HUES6 (cell line): ENCODE results near the gene NPEPL1.

Experiments
- H3K27ac ChIP-seq: 2 replicates; pipeline ENCODE4 v1.7.0; 2013; ENCODE audit warnings: low read depth, mild to moderate bottlenecking, low read length, inconsistent platforms
- H3K27me3 ChIP-seq: 2 replicates; pipeline ENCODE4 v1.6.1; 2013; ENCODE audit warnings: low read length; ENCODE audit not compliant: control insufficient read depth, insufficient read depth
- H3K36me3 ChIP-seq: 2 replicates; pipeline ENCODE4 v1.6.1; 2013; ENCODE audit warnings: low read length; ENCODE audit not compliant: control insufficient read depth, insufficient read depth
- H3K4me1 ChIP-seq: 2 replicates; pipeline ENCODE4 v1.6.1; 2013; ENCODE audit warnings: low read length; ENCODE audit not compliant: control insufficient read depth, insufficient read depth
- H3K4me3 ChIP-seq: 2 replicates; pipeline ENCODE4 v1.5.1; 2013; ENCODE audit warnings: low read depth, low read length
- H3K9ac ChIP-seq: one replicate; pipeline ENCODE4 v1.6.1; 2013; ENCODE audit warnings: mild to moderate bottlenecking, low read length
- H3K9me3 ChIP-seq: 2 replicates; pipeline ENCODE4 v1.6.1; 2013; ENCODE audit warnings: low read depth, low read length; ENCODE audit not compliant: control insufficient read depth, insufficient read depth

NPEPL1 gene

GRCh38 chr20:58715801-58716475 is 23.3 kb downstream of the NPEPL1 start:
- Histone ChIP-seq H3K27ac (0 out of 2 replicates have a peak overlapping the region, but pooled peaks have one; percentile 1), H3K36me3 (no peaks in the 10 kb centered on the region), H3K9ac (no peak overlapping the region), H3K4me3 (no peak overlapping the region), H3K4me1 (no peaks in the 10 kb centered on the region), H3K9me3 (no peaks in the 10 kb centered on the region), H3K27me3 (no peaks in the 10 kb centered on the region)

GRCh38 chr20:58716476-58717277 is 24.1 kb downstream of the NPEPL1 start:
- Histone ChIP-seq H3K27me3 (no peaks in the 10 kb centered on the region), H3K9me3 (no peaks in the 10 kb centered on the region), H3K4me1 (no peaks in the 10 kb centered on the region), H3K36me3 (no peaks in the 10 kb centered on the region), H3K9ac (no peak overlapping the region), H3K4me3 (no peak overlapping the region), H3K27ac (no peak overlapping the region)

- H3K4me3 ChIP-seq: no peak overlapping the region
- no peaks in the 10 kb centered on the region for H3K9me3 ChIP-seq
- no peak overlapping the region for H3K9ac ChIP-seq
- H3K27me3 ChIP-seq: no peaks in the 10 kb centered on the region
- H3K27ac ChIP-seq: no peak overlapping the region
- no peaks in the 10 kb centered on the region for H3K4me1 ChIP-seq
- H3K36me3 ChIP-seq: no peaks in the 10 kb centered on the region
Observed at GRCh38 chr20:58717278-58718091, 24.9 kb downstream of the NPEPL1 start.

- no peaks in the 10 kb centered on the region for H3K27me3 ChIP-seq
- no peak overlapping the region for H3K27ac ChIP-seq
- no peak overlapping the region for H3K4me3 ChIP-seq
- no peak overlapping the region for H3K9ac ChIP-seq
- no peaks in the 10 kb centered on the region for H3K4me1 ChIP-seq
- H3K36me3 ChIP-seq: no peaks in the 10 kb centered on the region
- H3K9me3 ChIP-seq: no peaks in the 10 kb centered on the region
Observed at GRCh38 chr20:58718121-58718563, 25.5 kb downstream of the NPEPL1 start.

- Histone ChIP-seq H3K36me3 (no peaks in the 10 kb centered on the region), H3K9ac (no peak overlapping the region), H3K4me3 (no peak overlapping the region), H3K27me3 (peaks cover 3% of the 10 kb centered on the region; the same call in 1 of the 2 replicates), H3K27ac (no peak overlapping the region), H3K4me1 (no peaks in the 10 kb centered on the region), H3K9me3 (no peaks in the 10 kb centered on the region)
Observed at GRCh38 chr20:58718729-58719128, 26.1 kb downstream of the NPEPL1 start.

- no peaks in the 10 kb centered on the region for H3K9me3 ChIP-seq
- no peak overlapping the region for H3K4me3 ChIP-seq
- no peak overlapping the region for H3K9ac ChIP-seq
- no peaks in the 10 kb centered on the region for H3K36me3 ChIP-seq
- no peaks in the 10 kb centered on the region for H3K4me1 ChIP-seq
- H3K27ac ChIP-seq: no peak overlapping the region
- peaks cover 3% of the 10 kb centered on the region; the same call in 1 of the 2 replicates for H3K27me3 ChIP-seq
Observed at GRCh38 chr20:58719258-58719657, 26.7 kb downstream of the NPEPL1 start.

- Histone ChIP-seq H3K9ac (no peak overlapping the region), H3K4me3 (no peak overlapping the region), H3K27ac (no peak overlapping the region), H3K9me3 (no peaks in the 10 kb centered on the region), H3K36me3 (no peaks in the 10 kb centered on the region), H3K27me3 (peaks cover 3% of the 10 kb centered on the region; the same call in 1 of the 2 replicates), H3K4me1 (no peaks in the 10 kb centered on the region)
Observed at GRCh38 chr20:58719971-58720371, 27.4 kb downstream of the NPEPL1 start.

GRCh38 chr20:58720890-58721289 is 28.3 kb downstream of the NPEPL1 start:
- H3K36me3 ChIP-seq: no peaks in the 10 kb centered on the region
- no peak overlapping the region for H3K4me3 ChIP-seq
- no peak overlapping the region for H3K27ac ChIP-seq
- H3K27me3 ChIP-seq: peaks cover 3% of the 10 kb centered on the region; the same call in 1 of the 2 replicates
- no peak overlapping the region for H3K9ac ChIP-seq
- no peaks in the 10 kb centered on the region for H3K9me3 ChIP-seq
- H3K4me1 ChIP-seq: no peaks in the 10 kb centered on the region

GRCh38 chr20:58721951-58722778 is 29.6 kb downstream of the NPEPL1 start:
- no peak overlapping the region for H3K4me3 ChIP-seq
- no peak overlapping the region for H3K9ac ChIP-seq
- H3K4me1 ChIP-seq: no peaks in the 10 kb centered on the region
- H3K9me3 ChIP-seq: peaks cover 3% of the 10 kb centered on the region; the same call in 1 of the 2 replicates
- H3K36me3 ChIP-seq: no peaks in the 10 kb centered on the region
- H3K27ac ChIP-seq: no peak overlapping the region
- peaks cover 3% of the 10 kb centered on the region; the same call in 1 of the 2 replicates for H3K27me3 ChIP-seq
